Measurements from ENCODE around the gene FBLN2. TPM values are rescaled to one million over a fixed set of nuclear protein-coding genes. Genes with fewer than 3 reads are reported as not detected.

The FBLN2 gene
- total RNA-seq, 3 donors from 2014 or later (not counting 1 experiment from before 2014, with no cell fraction given) = 0.61 to 2.7 (median 1.6) TPM

DNA sequence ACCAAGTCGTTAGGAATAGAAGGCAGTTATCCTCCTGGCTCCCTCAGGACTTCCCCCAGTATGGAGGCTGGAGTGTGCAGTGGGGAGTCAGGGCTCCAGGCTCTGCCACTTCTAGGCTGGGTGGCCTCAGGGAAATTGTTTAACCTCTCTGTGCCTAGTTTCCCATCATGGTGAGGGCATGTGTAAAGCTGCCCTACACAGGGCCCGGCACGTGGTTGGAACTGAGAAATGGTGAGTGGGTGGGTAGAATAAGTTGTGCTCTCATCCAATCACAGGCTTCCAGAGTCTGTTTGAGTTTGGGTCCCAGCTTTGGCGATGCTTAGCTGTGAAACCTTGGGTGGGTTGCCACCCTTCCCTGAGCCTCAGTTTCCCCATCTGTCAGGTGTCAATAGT, 117.3 kb downstream of the FBLN2 start:
- Histone ChIP-seq H3K4me3 (ENCODE audit: low read length) (no peak overlapping the region), H3K9me3 (ENCODE audit: control insufficient read depth, insufficient read depth, low read length) (no peaks in the 10 kb centered on the region), H3K27me3 (ENCODE audit: control insufficient read depth, insufficient read depth, low read length) (no peaks in the 10 kb centered on the region), H3K27ac (ENCODE audit: low read length) (no peak overlapping the region), H3K4me1 (ENCODE audit: control insufficient read depth, insufficient read depth, low read length) (no peaks in the 10 kb centered on the region), H3K36me3 (ENCODE audit: control insufficient read depth, insufficient read depth, low read length) (no peaks in the 10 kb centered on the region)
- no peaks in the 10 kb centered on the region for H3K36me3 Mint-ChIP-seq
- WGBS (ENCODE audit: insufficient coverage) = 72% methylated on average over 3 of the region's 4 CpGs
- ATAC-seq = no peak
- no peak for DNase-seq
- peaks cover 11 to 12% of the 10 kb centered on the region in 2 donors for H3K27me3 Mint-ChIP-seq (ENCODE audit: low read depth in 2 of 2)
- TF ChIP-seq, protein P1, sequence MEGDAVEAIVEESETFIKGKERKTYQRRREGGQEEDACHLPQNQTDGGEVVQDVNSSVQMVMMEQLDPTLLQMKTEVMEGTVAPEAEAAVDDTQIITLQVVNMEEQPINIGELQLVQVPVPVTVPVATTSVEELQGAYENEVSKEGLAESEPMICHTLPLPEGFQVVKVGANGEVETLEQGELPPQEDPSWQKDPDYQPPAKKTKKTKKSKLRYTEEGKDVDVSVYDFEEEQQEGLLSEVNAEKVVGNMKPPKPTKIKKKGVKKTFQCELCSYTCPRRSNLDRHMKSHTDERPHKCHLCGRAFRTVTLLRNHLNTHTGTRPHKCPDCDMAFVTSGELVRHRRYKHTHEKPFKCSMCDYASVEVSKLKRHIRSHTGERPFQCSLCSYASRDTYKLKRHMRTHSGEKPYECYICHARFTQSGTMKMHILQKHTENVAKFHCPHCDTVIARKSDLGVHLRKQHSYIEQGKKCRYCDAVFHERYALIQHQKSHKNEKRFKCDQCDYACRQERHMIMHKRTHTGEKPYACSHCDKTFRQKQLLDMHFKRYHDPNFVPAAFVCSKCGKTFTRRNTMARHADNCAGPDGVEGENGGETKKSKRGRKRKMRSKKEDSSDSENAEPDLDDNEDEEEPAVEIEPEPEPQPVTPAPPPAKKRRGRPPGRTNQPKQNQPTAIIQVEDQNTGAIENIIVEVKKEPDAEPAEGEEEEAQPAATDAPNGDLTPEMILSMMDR (IDR thresholded peaks at IDR 0.05) = no peak
- no peak overlapping the region for H3K27ac Mint-ChIP-seq
- no peaks in the 10 kb centered on the region for H3K4me1 Mint-ChIP-seq
- no peaks in the 10 kb centered on the region for H3K9me3 Mint-ChIP-seq
- H3K4me3 Mint-ChIP-seq = no peak overlapping the region
- intact Hi-C loops (cut with micrococcal nuclease) = no loop called here

DNA sequence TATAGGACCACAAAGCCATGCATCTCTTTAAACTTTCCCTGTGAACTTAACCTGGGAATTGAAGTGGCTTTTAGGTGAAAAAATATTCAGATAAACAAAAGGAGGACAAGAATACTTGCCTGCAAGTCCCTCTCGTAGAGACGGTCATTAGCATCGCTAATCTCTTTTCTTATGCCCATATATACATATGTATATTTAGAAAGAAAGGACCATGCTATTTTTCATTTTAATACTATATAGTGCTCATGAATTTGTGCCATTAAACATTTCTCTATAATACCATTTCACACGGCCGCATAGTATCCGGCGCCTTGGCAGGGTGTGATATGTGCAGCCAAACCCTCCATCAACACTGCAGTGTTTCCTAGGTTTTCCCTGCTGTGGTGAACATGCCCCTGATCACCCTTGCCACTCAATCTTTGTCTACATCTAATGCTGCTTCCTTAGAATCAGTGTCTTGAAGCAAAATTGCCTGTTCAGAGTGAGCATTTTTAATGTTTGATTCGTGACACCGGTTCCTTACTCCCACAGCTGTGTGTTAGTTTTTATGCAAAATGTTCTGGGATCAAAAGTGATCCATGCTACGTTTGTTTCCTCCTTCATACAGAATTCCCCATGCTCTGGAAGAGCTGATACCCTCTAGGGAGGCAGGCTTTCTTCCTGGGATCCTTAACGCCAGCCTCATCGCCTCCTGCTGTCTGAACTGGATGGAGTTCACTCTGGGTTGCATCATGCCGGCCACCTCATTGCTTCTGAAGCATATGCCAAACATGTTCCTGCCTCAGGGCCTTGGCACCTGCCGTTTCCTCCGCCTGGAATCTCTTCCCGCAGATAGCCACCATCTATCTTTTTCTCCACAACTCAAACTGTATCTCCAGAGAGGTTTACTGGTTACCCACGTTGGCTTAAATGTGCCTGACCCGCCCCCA, 118.1 kb downstream of the FBLN2 start:
- WGBS (ENCODE audit: insufficient coverage) = 84% methylated on average over 15 of the region's 18 CpGs
- Histone ChIP-seq H3K9me3 (ENCODE audit: control insufficient read depth, insufficient read depth, low read length) (no peaks in the 10 kb centered on the region), H3K4me3 (ENCODE audit: low read length) (no peak overlapping the region), H3K36me3 (ENCODE audit: control insufficient read depth, insufficient read depth, low read length) (no peaks in the 10 kb centered on the region), H3K4me1 (ENCODE audit: control insufficient read depth, insufficient read depth, low read length) (no peaks in the 10 kb centered on the region), H3K27me3 (ENCODE audit: control insufficient read depth, insufficient read depth, low read length) (no peaks in the 10 kb centered on the region), H3K27ac (ENCODE audit: low read length) (no peak overlapping the region)
- no peak for DNase-seq
- no peak overlapping the region for H3K4me3 Mint-ChIP-seq
- ATAC-seq = no peak
- no peaks in the 10 kb centered on the region for H3K4me1 Mint-ChIP-seq
- H3K9me3 Mint-ChIP-seq = no peaks in the 10 kb centered on the region
- no peaks in the 10 kb centered on the region for H3K36me3 Mint-ChIP-seq
- TF ChIP-seq, protein P1 (IDR thresholded peaks at IDR 0.05) = no peak
- no peak overlapping the region for H3K27ac Mint-ChIP-seq
- intact Hi-C loops (cut with micrococcal nuclease) = no loop called here
- peaks cover 11 to 12% of the 10 kb centered on the region in 2 donors for H3K27me3 Mint-ChIP-seq (ENCODE audit: low read depth in 2 of 2)

DNA sequence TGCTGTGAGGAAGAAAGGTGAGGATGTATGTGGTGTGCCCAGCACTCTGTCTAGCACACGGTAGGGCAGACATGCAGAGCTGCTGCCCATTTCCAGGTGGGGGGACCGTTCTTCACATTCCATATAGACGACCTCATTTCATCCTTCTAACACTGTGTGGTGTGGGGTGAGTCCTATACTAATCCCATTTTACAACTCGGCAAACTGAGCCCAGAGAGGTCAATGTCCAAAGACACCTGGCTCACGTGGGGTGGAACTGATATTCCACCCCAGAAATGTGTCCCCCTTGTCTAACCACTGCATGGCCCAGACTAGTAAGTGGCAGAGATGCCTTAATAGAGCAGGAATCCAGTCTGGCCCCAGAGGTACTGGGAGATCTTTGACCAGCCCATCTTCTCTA, 119.2 kb downstream of the FBLN2 start:
- intact Hi-C loops (cut with micrococcal nuclease) = no loop called here
- H3K27ac ChIP-seq (ENCODE audit: low read length) = no peak overlapping the region
- Mint-ChIP-seq H3K4me1 (no peaks in the 10 kb centered on the region), H3K9me3 (no peaks in the 10 kb centered on the region), H3K4me3 (no peak overlapping the region), H3K27me3 (ENCODE audit: low read depth in 2 of 2) (peaks cover 11 to 12% of the 10 kb centered on the region in 2 donors), H3K27ac (no peak overlapping the region), H3K36me3 (no peaks in the 10 kb centered on the region)
- no peaks in the 10 kb centered on the region for H3K27me3 ChIP-seq (ENCODE audit: control insufficient read depth, insufficient read depth, low read length)
- no peaks in the 10 kb centered on the region for H3K36me3 ChIP-seq (ENCODE audit: control insufficient read depth, insufficient read depth, low read length)
- no peaks in the 10 kb centered on the region for H3K4me1 ChIP-seq (ENCODE audit: control insufficient read depth, insufficient read depth, low read length)
- H3K9me3 ChIP-seq (ENCODE audit: control insufficient read depth, insufficient read depth, low read length) = no peaks in the 10 kb centered on the region
- 78% methylated on average over 3 of the region's 5 CpGs for WGBS (ENCODE audit: insufficient coverage)
- no peak overlapping the region for H3K4me3 ChIP-seq (ENCODE audit: low read length)
- TF ChIP-seq, protein P1 (IDR thresholded peaks at IDR 0.05) = no peak
- ATAC-seq (no peak), DNase-seq (no peak)
